Vagina (tissue), 2 donors: ENCODE results near the gene MRPL51. TPM values are rescaled to one million over a fixed set of nuclear protein-coding genes. Genes with fewer than 3 reads are reported as not detected.

Experiments
- DNase-seq, 2 donors: peaks; one replicate each; pipeline ENCODE4 v3.0.0-alpha.2; 2017; ENCODE audit errors: extremely low spot score in 2 of 2
- H3K27ac ChIP-seq: fragments of 200-600 bp; sonication (generic); one replicate; pipeline ENCODE4 v1.5.1; 2019
- H3K27me3 ChIP-seq: fragments of 200-600 bp; sonication (generic); one replicate; pipeline ENCODE4 v1.5.1; 2019
- H3K36me3 ChIP-seq, 2 donors: fragments of 200-600 bp; sonication (generic); one replicate each; pipeline ENCODE4 v1.5.1; 2017 to 2019
- H3K4me1 ChIP-seq: fragments of 200-600 bp; sonication (generic); one replicate; pipeline ENCODE4 v1.5.1; 2019
- H3K4me3 ChIP-seq, 2 donors: fragments of 200-600 bp; sonication (generic); 1 replicate in 1 of 2; 2 replicates in 1 of 2; pipeline ENCODE4 v1.5.1; 2016 to 2019
- H3K9me3 ChIP-seq: fragments of 200-600 bp; sonication (generic); one replicate; pipeline ENCODE4 v1.5.1; 2019
- CTCF ChIP-seq, 3 experiments: fragments of 450-650 bp in 2 of 3; fragments of 200-600 bp in 1 of 3; sonication (generic) in 1 of 3; IDR thresholded peaks; one replicate each; pipeline ENCODE4 v1.5.1; 2017 to 2019; ENCODE audit warnings: antibody characterized with exemption in 3 of 3, mild to moderate bottlenecking in 2 of 3, moderate library complexity in 2 of 3
- POLR2A ChIP-seq, 2 donors: fragments of 450-650 bp; IDR thresholded peaks; one replicate each; pipeline ENCODE4 v1.6.1; 2017; ENCODE audit warnings: antibody characterized with exemption in 2 of 2, mild to moderate bottlenecking in 2 of 2, moderate library complexity in 2 of 2
- POLR2AphosphoS5 ChIP-seq, 2 donors: sonication (generic); formaldehyde crosslinking; IDR thresholded peaks; one replicate each; pipeline ENCODE4 v1.9.0; 2017; ENCODE audit warnings: antibody characterized with exemption in 2 of 2, mild to moderate bottlenecking in 2 of 2, low read depth in 1 of 2; ENCODE audit not compliant: insufficient read depth in 1 of 2
- intact Hi-C: fragments of 100-400 bp; cut with DNase I; formaldehyde crosslinking; loops from one replicate; pipeline ENCODE4 v1.15.1; 2023
- total RNA-seq: library from RNA; depleted of rRNA; stranded (reverse); fragments of >200 nt; gene quantifications from one replicate; pipeline ENCODE4 v1.2.3, GENCODE V29; 2016

MRPL51 gene
- total RNA-seq, 1 donor from 2014 or later, result 23.1 TPM

GRCh38 chr12:6530576-6531260, 37.7 kb upstream of the MRPL51 start:
- DNase-seq, result no peak
- Histone ChIP-seq H3K36me3 (peaks cover 2 to 57% of the 10 kb centered on the region in 2 donors), H3K9me3 (no peaks in the 10 kb centered on the region), H3K4me1 (peaks cover 28% of the 10 kb centered on the region), H3K27ac (no peak overlapping the region), H3K4me3 (no peak overlapping the region), H3K27me3 (no peaks in the 10 kb centered on the region)
- intact Hi-C loops, result loop anchor here (5.0 kb wide), 2 partner anchors 38 to 193 kb away; partner anchors contain the start of genes MRPL51 and NCAPD2
- TF ChIP-seq POLR2AphosphoS5 (IDR thresholded peaks at IDR 0.05; ENCODE audit: insufficient read depth in 1 of 2, low read depth in 1 of 2), result no peak
- no peak for TF ChIP-seq POLR2A (IDR thresholded peaks at IDR 0.05)
- TF ChIP-seq CTCF (IDR thresholded peaks at IDR 0.05), result no peak

- TF ChIP-seq CTCF (IDR thresholded peaks at IDR 0.05), result no peak
- no peak for TF ChIP-seq POLR2AphosphoS5 (IDR thresholded peaks at IDR 0.05; ENCODE audit: insufficient read depth in 1 of 2, low read depth in 1 of 2)
- TF ChIP-seq POLR2A (IDR thresholded peaks at IDR 0.05), result no peak
- H3K27ac ChIP-seq, result no peak overlapping the region
- no peak overlapping the region for H3K4me3 ChIP-seq
- no peaks in the 10 kb centered on the region for H3K27me3 ChIP-seq
- H3K36me3 ChIP-seq, result peaks cover 2 to 71% of the 10 kb centered on the region in 2 donors
- intact Hi-C loops, result no loop called here
- DNase-seq, result no peak
- peaks cover 23% of the 10 kb centered on the region for H3K4me1 ChIP-seq
- H3K9me3 ChIP-seq, result no peaks in the 10 kb centered on the region
Observed at GRCh38 chr12:6529291-6529737, 36.3 kb upstream of the MRPL51 start.

GRCh38 chr12:6528539-6529235, 35.6 kb upstream of the MRPL51 start:
- intact Hi-C loops, result no loop called here
- Histone ChIP-seq H3K27me3 (no peaks in the 10 kb centered on the region), H3K36me3 (peaks cover 2 to 78% of the 10 kb centered on the region in 2 donors), H3K4me1 (peaks cover 19% of the 10 kb centered on the region), H3K4me3 (no peak overlapping the region), H3K27ac (no peak overlapping the region), H3K9me3 (no peaks in the 10 kb centered on the region)
- TF ChIP-seq POLR2A (IDR thresholded peaks at IDR 0.05), result no peak
- TF ChIP-seq POLR2AphosphoS5 (IDR thresholded peaks at IDR 0.05; ENCODE audit: insufficient read depth in 1 of 2, low read depth in 1 of 2), result no peak
- TF ChIP-seq CTCF (IDR thresholded peaks at IDR 0.05), result no peak
- no peak for DNase-seq

- TF ChIP-seq POLR2AphosphoS5 (IDR thresholded peaks at IDR 0.05; ENCODE audit: insufficient read depth in 1 of 2, low read depth in 1 of 2) (no peak), CTCF (IDR thresholded peaks at IDR 0.05) (no peak), POLR2A (IDR thresholded peaks at IDR 0.05) (no peak)
- Histone ChIP-seq H3K27me3 (no peaks in the 10 kb centered on the region), H3K9me3 (no peaks in the 10 kb centered on the region), H3K4me1 (peaks cover 9% of the 10 kb centered on the region), H3K27ac (no peak overlapping the region), H3K4me3 (no peak overlapping the region), H3K36me3 (peaks cover 2 to 87% of the 10 kb centered on the region in 2 donors)
- DNase-seq, result no peak
- intact Hi-C loops, result no loop called here
Observed at GRCh38 chr12:6527711-6528110, 34.6 kb upstream of the MRPL51 start.
